NCI-H774 (cell line): Measurements from ENCODE around the gene TMEM154.

Source experiments
- DNase-seq: peaks from one replicate; lab custom pipeline; 2025; lab: John Stamatoyannopoulos, UW

TMEM154 gene

DNA sequence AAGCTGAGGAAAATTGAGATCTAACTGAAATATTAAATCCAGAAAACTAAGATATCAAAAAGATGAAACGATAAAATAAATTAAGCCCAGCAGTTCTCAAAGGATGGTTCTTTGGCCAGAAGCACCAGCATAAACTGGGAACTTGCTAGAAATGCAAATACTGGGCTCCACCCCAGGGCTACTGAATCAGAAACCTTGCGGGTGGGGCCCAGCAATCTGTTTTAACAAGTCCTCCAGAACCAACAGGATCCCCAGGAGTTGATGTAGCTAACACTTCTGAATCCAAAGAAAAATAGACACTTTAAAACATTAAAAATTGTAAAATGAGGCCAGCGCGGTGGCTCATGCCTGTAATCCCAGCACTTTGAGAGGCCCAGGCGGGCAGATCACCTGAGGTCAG lies 14.1 kb upstream of the TMEM154 start:
- no peak for DNase-seq

DNA sequence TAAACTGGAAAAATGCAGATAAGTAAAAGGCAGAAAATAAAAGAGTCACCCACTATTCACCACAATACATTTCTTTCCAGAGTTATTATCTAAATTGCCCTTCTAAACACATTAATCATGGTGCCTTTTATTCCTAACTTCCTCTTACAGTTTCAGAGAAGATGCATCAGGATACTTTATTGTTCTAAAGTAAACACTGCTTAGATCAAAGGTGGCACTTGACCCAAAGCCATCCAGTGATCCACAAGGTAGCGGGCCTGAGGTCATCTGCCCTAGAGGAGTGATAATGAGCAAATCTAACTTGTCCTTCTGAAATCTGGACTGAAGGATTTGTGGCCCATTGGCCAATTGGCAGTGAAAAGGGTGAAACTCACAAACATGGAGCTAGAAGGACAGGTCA lies 12.0 kb upstream of the TMEM154 start:
- DNase-seq = peak; percentile 30

DNA sequence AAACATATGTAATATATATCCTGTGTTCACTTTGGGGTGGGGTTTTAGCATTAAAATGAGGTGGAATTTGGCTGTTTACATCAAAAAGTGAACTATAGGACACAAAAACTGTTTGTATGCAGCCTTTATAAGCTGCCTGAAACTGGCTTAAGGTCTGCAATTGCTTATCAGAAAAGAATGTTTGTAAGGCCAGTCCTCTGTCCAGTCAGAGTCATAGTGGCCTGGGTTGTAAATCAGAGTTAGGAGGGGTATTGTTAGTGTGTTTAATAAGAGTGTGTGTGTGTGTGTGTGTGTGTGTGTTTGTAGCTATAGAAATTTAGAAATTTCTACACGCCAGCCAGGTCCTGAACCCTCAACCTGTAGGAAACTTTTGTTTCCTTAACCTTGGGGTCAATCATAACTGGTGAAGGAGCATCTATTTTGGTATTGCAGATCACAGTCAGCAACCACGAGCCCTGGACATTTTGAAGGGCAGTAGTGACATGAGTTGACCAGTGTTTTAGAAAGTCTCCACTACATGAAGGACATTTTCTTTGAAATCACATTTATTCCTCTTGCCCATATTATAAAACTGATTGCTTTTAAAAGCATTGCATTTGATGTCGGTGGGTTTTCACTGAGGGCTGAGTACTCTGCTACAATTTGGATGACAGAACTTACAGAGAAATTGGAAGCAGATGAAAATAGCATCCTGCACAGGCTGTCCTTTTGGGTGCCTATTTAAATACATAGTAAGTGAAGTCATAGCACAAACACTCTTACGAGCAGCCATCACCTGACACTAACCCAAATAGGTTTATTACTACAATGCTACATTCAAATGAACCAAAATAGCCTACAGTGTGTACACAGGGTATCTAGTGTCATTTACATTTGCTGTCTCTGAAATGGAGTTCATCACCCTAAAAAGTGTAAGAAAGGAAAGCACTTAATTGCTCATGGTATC lies 11.2 kb upstream of the TMEM154 start:
- DNase-seq = peak; percentile 55

DNA sequence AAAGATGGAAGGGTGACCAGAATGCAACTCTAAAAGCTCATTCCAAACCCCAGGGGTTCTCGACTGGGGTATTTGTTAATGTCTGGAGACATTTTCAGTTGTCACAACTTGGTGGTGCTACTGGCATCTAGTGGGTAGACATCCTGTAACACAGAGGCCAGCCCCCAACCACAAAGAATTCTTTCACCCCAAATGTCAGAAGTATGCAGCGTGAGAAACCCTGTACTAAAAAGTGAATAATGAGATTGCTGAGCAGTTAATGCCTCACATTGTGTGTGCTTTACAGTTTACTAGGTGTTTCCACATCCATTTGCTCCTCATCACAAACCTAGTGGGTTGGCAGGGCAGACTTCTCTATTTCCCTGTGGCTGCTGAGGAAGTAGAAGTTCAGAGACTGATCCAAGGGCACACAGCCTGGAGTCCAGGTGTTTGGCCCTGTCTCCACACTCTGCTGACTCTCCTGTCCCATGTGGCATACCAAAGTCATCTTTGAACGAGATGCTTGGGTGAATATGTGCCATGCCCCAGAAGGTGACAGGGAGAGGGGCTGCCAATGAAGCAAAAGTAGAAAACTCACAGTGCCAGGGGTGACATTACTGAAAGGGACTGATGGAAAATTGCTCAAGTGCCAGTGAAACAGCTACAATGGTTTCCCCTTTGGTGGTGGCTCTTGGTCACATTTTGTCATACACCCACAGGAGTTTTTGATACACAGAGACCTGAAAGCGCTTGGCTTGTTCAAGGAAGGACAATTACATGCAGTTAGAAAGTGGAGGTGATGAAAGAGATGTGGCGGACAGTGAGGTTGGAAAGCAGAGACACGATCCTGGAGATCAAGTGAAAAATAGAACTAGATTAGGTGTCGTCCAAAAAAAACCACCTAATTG lies 10.1 kb upstream of the TMEM154 start:
- DNase-seq = no peak

DNA sequence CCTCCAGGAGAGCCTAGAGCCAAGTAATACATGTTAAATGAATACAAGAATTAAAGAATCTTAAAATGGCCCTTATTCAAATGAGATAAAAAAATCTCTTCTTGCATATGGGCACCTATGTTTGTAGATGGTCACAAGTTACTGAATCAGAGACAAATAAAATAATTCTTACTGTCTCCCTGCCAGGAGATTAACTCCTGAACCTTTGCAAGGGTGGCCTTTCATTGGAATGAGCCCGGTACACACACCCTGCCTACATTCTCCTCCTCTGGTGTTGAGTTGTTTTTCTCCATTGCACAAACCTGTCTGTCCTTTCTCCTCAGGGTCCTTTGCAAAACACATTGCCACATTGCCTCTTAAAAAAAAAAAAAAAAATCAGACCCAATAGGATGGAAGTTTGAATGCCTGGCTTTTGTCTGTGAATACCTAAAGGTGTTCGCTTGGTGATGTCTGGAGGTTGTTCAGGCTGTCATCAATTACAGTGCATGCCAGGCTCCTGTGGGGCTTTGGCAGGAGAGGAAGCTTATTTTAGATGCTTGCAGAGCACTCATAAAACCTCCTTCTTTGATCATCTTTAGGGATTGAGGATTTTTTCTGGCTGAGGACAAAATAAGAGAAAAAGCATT lies 8.3 kb upstream of the TMEM154 start:
- no peak for DNase-seq

DNA sequence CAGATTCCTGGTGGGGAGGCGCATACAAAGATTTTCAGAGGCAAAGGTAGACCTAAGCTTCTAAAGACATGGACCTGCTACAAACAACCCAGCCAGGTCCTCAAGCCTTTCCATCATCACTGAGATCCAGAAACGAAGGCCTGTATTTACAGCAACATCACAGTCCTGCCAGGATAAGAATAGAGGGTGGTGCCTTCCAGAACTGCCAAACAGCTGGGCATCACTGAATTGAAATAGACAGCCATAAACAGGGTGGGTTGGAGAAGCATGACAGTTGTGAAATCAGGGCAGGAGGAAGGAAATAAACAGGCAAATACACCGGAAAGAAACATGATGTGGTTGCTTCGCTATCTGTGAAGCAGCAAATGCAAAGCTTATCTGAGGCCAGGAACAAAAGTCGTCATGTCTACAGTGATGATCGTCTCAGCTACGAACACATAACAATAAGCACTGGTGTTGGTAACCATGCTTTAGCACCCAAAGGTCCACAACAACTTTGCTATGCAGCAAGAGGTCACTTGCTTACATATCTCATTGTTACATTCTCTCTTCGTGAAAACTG lies 6.7 kb upstream of the TMEM154 start:
- DNase-seq = no peak

DNA sequence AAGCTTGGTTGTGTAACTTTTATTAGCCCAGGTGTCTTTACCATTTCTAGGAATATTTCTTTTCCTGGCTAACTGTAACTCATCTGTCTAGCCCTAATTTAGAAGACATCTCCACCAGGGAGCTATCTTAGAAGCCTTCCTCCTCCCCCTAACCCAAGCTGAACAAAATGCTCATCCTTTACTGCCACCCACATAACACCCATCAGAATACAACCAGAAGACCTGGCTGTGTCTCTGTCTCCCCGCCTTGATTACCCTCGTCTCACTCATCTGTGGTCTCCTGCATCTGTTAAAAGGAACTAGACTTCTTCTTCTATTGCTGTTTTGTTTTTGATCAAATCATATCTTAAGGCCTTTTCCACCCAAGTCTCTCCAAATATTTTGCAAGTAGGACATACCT lies 4.8 kb upstream of the TMEM154 start:
- DNase-seq = no peak

DNA sequence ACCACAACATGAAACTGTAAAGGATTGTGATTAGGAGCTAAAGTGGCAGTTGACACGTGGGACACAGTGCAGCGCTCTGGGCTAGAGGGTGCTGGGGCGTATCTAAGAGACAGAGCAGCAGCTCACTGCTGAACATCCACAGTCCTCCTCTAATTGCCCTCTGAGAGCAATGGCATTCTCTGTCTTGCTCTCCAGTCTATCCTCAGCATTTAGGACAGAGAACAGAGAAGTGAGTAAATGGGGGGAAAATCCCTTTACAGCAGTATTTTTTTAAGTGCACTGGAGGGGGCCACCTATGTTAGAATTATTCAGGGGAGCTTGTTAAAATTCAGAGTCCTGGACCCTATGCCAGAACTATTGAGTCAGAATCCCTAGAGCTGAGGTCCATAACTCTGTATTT lies 4.2 kb upstream of the TMEM154 start:
- DNase-seq = no peak

DNA sequence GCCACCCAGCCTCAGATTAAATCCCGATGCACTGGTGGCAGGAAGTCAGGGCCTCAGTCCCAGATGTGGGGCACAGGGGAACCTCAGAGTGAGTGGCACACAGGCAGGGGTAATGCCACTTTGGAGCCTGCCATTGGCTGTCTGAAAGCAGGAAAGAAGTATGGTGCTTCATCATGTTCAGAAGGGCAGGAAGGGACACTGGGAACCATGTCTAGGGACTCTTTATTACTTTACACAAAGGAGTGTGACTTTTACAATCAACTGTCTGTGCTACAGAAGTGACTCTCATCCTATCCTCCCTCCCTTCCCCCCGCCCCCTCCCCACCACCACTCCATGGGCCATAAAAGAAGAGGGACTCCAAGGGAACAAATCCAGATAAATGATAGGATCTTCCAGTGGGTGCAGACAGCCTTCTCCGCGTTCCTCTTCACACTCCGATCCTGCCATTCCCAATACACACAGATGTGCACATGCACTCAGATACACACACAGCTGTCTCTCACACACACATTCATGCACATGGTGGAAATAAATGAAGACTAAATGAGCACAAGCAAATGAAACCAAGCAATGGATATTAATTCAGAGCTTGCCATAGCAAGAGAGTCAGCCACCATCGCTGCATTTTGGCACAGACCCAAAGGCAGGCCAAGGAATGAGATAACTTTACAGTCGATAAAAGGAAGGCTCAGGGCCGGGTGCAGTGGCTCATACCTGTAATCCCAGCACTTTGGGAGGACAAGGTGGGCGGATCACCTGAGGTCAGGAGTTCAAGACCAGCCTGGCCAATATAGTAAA lies 2.5 kb upstream of the TMEM154 start:
- DNase-seq = no peak

DNA sequence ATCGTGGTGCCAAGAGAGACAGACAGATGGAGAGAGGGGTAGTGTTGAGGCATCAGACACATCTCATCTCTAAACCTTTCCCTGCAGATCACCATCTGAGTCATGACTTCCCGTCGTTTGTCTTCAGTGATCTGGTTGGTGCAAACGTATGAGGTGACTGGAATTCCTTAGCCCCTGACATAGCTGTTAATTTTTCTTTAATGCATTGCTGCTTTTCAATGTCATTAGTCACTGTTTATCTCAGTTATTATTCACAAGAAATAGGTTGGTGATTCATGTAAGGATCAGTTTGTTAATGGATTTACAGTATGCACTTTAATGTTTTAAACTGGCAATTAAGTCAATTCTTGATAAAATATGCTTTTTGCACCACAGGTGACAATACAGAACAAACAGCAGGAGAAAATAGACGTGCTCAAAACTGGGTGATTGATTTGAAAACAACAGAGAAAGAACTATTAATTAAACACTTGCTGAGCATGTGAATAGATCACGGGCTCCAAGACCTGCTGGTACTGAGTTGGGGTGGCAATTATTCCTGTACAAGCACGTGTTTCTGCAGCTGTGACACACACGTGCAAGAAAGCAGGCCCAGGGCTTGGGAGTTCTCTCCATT lies 1.3 kb upstream of the TMEM154 start:
- peak; percentile 65 for DNase-seq

DNA sequence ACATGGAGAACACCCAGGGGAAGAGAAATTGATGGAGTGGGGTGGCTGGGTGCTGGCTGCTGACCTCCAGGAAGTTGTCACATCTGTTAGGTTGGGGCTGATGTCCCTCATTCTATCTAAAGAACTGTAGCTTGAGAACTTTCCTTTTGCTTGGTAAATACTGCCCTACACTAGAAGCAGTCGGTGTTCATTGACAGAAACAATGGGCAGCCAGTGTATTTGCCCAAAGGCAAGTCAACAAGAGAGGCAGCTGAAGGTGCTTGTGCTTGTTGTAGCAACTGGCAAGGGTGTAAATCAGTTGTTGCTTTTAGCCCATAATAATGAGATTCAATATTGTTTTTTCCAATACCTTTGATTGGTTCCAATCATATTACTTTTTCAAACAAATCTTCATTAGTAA lies 956 bp downstream of the TMEM154 start:
- peak; percentile 35 for DNase-seq

DNA sequence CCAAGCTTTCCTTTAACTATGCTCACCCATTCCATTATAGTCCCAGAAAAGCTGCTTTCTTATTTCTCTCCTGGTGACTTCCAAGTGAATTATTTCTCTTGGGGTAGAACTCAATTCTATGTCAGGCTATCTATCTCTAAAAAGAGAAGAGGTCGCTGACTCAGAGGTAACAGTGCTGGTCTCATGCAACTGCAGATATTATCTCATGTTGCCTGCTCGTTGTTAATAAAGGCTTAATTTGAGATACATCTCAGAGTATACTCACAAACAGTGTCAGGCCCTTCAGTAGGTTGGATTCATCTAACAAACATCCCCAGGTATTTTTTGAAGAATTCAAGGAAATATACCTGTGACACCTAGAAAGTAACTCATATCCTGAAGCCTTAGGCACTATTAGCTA lies 2.7 kb downstream of the TMEM154 start:
- DNase-seq = no peak

DNA sequence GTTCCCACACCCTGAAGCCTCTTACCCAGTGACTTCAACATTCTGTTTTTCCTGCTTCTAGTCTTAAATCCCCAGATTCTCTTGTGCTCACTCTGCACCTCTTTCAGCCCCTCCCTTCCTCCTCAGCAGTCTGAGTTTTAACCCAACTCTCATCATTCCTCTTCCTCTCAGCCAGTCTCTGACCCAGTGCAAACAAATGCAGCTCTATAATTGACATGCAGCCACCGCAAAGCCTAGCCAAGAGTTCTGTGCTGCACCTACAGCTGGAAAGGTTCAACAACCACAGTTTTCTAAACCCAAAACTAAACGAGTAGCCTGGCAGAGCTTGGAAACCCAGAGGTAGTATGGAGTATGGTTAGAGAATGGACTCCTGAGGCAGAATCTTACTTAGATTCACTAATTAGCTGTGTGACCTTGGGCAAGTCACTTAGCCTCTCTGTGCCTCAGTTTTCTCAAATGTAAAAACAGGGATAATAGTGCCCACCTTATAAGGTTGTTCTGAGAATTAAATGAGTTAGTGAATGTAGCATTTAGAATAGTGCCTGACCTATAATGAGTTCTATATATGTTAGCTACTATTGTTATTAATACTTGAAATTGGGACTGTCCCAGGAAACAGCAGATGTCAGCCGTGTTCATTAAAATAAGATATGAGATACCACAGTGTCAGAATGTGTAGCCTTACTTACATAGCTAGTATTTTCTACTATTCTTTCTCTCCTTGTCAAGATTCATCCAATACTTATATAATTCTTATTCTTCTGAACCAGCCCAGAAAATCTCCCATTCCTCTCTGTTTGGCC lies 3.5 kb downstream of the TMEM154 start:
- DNase-seq = no peak

DNA sequence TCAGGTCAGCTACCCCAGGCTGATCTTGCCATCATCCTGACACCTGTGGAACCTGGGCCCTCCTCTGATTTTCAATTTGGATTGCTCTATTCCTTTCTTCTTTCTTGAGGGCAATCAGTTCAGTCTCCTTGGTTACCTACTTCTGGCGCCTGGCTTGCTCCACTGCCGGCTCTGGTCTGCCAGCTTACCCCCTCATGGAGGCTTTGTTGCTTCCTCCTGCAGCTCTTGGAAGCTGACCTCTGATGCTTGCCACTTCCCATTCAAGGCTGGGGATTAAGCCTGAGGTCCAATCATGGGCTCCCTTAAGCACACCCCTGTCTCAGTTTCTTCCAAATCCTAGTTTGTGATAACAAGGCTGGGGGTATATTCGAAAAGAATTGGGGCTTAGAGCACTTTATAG lies 5.4 kb downstream of the TMEM154 start:
- no peak for DNase-seq

DNA sequence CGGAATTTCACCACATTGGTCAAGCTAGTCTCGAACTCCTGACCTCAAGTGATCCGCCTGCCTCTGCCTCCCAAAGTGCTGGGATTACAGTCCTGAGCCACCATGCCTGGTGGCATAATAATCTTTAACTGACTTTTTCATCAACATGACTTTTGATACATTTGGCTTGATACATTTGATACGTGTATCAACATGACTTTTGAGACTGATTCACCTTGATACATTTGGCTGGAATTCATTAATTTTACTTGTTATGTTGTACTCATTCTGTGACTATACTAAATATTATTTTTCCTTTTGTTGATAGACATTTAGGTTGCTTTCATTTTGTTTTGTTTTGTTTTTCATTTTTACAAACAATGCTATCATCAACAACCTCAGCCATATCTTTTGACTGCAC lies 6.3 kb downstream of the TMEM154 start:
- DNase-seq = no peak

DNA sequence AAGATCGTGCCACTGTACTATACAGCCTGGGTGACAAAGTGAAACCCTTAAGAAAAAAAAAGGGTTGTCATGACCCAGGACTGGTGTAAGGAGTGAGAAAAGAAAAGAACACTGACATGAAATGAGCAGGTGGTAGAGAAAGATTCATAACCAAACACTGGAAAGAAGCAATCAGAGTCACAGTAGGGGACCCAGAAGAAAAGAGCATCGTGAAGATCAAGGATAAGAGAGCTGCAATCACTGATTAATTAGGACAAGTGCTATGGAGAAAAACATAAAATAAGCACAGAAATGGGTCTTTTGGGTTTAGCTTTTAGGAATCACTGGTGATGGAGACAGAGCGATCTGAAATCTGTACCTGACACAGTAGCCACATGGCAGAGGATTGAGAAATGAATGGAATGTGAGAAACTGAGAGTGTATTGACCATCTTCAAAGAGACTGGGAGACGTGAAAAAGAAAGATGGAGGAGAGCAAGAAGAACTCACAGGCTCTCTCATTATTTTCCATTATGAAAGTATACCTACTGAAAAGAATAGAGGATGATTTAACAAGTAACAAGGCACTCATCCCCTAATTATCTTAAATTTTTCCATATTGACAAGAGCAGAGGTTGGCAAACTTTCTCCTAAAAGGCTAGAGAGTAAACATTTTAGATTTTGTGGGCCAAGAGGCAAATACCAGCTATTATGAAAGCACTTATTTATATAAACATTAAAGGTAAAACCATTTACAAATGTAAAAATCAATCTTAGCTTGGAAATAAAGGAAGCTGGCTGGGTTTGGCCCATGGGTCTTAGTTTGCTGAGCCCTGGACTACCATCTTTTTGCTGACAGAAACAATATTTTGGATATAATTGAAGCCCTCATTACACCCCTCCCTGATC lies 7.3 kb downstream of the TMEM154 start:
- no peak for DNase-seq

DNA sequence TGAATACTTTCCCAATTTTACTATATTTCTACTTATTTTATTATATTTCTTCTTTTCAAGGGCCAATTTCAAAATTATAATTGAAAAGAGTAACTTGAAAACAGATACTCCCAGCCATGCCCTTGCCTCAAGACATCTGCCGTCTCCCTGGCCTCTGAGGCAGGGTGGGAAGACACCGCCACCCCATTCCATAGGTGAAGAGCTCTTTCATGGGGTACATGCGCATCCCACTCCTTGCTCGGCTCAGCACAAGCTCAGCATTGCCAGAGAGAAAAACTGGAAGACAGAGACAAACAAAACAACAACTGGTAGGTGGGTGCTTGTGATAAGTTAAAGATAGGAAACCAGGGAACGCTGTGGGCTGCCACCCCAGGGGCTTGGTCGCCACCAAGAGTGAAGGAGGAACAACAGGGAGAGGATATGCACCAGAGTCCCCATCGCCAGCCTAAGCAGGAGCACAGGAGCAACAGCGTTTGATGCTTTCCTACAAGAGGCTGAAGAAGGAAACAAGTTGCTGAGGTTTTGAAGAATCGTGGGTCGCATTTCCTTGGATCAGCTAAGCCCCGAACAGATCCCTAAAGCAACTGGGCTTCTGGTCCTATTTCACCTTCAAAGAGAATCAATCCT lies 11.3 kb downstream of the TMEM154 start:
- no peak for DNase-seq

DNA sequence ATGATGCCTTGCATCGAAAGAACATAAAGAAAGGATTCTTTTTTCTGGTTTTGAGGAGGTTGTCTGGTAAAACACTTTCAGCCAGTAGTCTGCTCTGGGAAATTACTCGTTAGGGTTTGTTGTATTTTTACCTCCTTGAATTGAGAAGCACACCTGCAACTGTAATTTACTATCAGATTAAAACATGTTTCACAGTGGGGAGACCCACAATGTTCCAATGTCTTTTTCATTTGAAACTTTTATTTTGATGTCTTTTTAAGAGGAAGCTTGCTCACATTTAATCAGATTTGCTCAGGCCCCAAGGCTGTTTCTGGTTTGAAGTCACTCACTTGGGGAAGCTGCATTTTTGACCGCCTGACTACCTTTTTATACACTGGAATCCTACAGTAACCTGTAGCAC lies 12.0 kb downstream of the TMEM154 start:
- DNase-seq = no peak

DNA sequence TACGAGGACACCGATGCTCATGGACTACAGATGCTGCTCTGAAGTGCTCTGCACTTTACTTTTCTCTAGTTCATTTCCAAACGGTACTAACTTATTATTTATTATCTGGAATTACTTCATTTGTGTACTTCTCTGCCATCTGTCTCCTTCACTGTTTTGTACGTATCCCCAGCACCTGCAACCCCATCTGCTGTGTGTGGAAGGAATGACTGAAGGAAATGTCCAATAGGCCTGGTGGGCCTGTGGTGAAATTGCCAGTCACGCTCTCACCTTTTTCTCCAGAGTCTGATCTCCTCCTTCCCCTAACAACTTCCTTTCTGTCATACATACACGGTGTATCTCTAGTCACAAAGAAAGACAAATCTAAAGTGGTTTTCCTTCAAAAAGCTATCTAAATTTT lies 12.9 kb downstream of the TMEM154 start:
- DNase-seq = no peak
